Measurements from ENCODE around the gene PRDM1.

GRCh38 chr6:106132153-106132698 is 46.1 kb downstream of the PRDM1 start:
- no peak for TF ChIP-seq CTCF (IDR thresholded peaks at IDR 0.05)
- TF ChIP-seq POLR2A (IDR thresholded peaks at IDR 0.05) = no peak

All from uterus (tissue), 2 donors.